ENCODE data around the gene SFXN3.

SFXN3 gene

GRCh38 chr10:101060036-101060950, 29.3 kb downstream of the SFXN3 start:
- peak; percentile 91 for DNase-seq (ENCODE audit: low spot score)

GRCh38 chr10:101060951-101061623, 30.1 kb downstream of the SFXN3 start:
- peak; percentile 99 for DNase-seq (ENCODE audit: low spot score)

- peak; percentile 73 for DNase-seq (ENCODE audit: low spot score)
These were observed 30.7 kb downstream of the SFXN3 start, which contains the start of gene KAZALD1 for GRCh38 chr10:101061624-101062231. TSS of gene KAZALD1 (plus strand) at chr10:101061989. CDS start at chr10:101062593, 604 bp downstream.

- DNase-seq (ENCODE audit: low spot score): peak; percentile 74
These were observed 31.4 kb downstream of the SFXN3 start for GRCh38 chr10:101062232-101063049.

- DNase-seq (ENCODE audit: low spot score): no peak
These were observed 32.1 kb downstream of the SFXN3 start for GRCh38 chr10:101063050-101063525.

GRCh38 chr10:101063548-101064414, 32.7 kb downstream of the SFXN3 start:
- DNase-seq (ENCODE audit: low spot score): no peak

GRCh38 chr10:101064415-101065030, 33.5 kb downstream of the SFXN3 start:
- DNase-seq (ENCODE audit: low spot score): no peak

GRCh38 chr10:101065481-101066145, 34.6 kb downstream of the SFXN3 start:
- peak; percentile 76 for DNase-seq (ENCODE audit: low spot score)

GRCh38 chr10:101066146-101066895, 35.3 kb downstream of the SFXN3 start:
- peak; percentile 83 for DNase-seq (ENCODE audit: low spot score)

GRCh38 chr10:101066896-101067355, 35.9 kb downstream of the SFXN3 start:
- DNase-seq (ENCODE audit: low spot score): no peak

- DNase-seq (ENCODE audit: low spot score): peak; percentile 86
These were observed 36.5 kb downstream of the SFXN3 start for GRCh38 chr10:101067356-101068083.

GRCh38 chr10:101069441-101069840, 38.4 kb downstream of the SFXN3 start:
- no peak for DNase-seq (ENCODE audit: low spot score)

- no peak for DNase-seq (ENCODE audit: low spot score)
These were observed 39.1 kb downstream of the SFXN3 start for GRCh38 chr10:101070098-101070497.

GRCh38 chr10:101071267-101071884, 40.3 kb downstream of the SFXN3 start:
- no peak for DNase-seq (ENCODE audit: low spot score)

GRCh38 chr10:101071885-101072433, 40.9 kb downstream of the SFXN3 start:
- DNase-seq (ENCODE audit: low spot score): no peak

- DNase-seq (ENCODE audit: low spot score): no peak
These were observed 41.9 kb downstream of the SFXN3 start for GRCh38 chr10:101072923-101073322.

GRCh38 chr10:101073631-101074030, 42.6 kb downstream of the SFXN3 start:
- no peak for DNase-seq (ENCODE audit: low spot score)
